Globus pallidus (tissue), 1 donor: ENCODE measurements around the gene CD44.
A peak's percentile ranks its signal among the peaks of the same experiment; 100 is the strongest.
"Not testable (repeated sequence)": the region's sequence is repeated elsewhere in the genome, so short reads cannot be mapped to it uniquely, and the experiment has no call there.

Experiments
- DNase-seq: peaks from one replicate; pipeline ENCODE4 v3.0.0-alpha.2; 2015; ENCODE audit warnings: low spot score

The CD44 gene

DNA sequence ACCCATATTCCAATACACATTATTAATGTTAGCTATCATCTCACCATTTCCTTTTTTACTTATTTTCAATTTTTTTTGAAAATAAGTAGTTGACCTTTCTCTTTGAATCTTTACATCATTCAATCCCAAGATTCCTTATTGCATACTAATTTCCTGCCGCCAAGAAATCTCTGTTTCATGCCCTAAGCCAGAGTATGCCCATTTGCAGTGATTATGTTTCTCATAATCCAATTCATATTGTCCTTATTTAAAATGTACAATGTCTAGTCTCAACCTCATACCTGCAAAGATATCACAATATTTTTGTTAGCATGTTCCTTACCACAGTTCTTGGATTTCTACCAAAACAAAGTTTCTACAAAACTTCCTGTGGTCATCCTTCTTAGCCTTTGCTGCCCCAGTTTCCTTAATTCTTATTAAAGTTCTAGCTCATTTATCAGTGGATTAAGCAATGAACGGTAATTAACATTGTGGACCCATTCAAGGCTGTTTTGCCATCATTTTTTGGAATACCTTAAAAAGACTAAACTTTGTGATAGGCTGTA, 75.3 kb downstream of the CD44 start:
- no peak for DNase-seq

DNA sequence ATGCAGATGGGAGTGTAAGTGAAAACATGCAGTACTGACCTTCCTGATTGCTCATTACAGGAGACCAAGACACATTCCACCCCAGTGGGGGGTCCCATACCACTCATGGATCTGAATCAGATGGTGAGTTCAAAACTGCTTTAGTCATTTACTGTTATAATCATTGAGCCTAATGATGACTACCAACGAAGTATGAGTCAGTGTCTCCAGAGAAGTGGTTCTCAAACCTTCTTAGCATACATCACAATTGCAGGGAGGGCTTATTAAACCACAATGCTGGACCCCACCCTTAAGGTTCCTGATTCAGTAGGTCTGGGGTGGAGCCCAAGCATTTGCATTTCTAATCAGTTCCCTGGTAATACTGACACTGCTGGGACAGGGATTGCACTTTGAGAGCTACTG, 75.8 kb downstream of the CD44 start:
- DNase-seq, result no peak

DNA sequence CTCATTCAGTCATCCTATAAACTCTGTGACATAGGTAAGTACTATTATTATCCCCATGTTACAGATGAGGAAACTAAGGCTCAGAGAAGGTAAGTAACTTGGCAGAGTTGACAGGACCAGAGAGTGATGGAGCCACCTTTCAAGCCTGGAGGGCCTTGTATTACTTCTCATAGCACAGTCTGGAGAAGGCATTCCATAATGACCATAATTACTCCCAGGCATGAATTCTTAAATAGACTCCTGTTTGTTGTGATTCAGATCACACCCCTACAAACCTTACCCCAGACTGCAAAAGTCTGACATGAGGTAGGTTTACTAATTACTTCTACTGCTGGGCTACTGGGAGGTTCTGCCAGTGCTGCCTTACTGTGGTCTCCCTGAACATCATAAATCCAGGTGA, 77.0 kb downstream of the CD44 start:
- no peak for DNase-seq

DNA sequence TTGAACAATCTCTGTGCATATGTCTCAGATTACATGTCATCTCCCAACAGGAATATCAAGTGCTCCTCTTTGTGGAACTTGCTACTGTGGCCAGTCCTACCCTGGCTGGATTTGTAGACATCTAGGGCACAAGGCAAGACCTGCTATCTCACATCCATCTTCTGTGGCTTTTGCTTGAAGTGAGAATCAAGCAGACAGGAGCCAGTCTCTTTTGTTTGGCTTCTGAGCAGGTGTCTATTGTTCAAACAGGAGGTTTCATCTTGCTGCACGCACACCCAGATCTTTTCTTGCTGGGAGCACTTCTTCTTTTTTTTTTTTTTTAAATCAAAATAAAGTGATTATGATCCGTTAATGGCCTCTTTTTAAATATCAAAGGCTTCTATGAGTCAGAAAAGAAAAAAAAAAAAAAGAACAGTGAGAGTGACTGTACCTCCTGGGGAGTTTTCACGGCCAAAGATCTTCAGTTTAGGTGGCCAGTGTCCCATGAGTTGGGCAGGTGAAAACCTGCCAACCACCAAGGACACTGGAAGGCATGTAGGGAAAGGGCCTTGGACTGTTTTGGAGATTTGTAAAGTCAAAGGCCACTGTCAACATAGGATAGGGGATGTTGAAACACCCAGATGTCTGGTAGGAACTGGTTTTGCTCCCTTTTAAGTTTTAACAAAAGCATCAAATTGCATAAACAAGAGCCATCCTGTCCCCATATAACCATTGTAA, 78.1 kb downstream of the CD44 start:
- no peak for DNase-seq

DNA sequence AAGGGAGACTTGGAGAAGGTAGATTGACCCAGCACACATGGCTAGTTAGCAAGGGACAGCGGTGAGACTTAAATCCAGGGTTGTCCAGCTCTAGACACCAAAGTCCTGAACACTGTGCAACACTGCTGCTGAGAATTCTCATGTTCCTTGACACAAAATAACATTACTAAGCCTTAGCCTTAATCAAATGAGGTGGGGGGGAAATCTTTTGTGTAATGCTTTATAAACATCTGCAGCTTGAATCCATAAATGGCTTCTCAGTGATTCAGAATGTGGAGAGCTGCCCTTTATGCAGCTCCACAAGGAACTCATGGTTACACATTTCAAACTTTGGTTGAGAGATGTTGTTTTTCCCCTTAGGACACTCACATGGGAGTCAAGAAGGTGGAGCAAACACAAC, 80.0 kb downstream of the CD44 start:
- DNase-seq, result no peak

DNA sequence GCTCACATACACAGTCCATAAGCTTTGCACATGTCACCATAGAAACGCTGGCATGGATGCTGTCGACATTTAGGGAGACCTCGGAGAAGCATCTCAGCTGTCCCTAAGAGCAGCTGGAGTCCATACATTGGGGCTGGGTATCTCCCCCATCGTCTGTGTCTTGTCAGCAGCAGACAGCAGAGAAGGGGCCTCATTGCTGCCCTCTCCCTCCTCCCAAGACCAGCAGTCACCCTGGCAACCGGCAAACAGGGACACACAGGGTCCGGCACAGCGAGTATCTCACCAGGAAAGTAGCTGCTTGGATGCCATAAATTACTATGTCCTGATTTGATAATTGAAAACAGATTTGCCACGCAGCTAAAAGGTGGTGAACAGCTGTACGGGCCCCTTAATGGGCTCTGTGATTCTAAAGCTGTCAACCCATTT, 84.4 kb downstream of the CD44 start:
- DNase-seq, result no peak

DNA sequence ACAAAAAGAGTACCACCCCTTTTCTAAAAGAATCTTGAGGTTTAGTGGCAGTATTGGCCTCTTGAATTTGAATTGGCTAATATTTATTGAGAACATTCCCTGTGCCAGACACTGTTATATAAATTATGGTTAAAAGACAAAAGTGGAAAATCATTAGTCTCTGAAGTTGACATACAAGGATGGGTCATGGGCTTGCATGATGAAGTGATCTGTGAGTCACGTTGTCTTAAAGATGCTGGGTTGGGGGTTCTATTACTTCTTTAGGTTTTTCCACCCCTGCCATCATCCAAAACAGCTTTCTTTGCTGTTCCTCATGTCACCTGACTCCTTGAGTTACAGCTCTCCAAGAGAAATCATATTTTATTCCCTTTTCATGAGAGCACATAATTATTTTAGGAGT, 85.0 kb downstream of the CD44 start:
- no peak for DNase-seq

DNA sequence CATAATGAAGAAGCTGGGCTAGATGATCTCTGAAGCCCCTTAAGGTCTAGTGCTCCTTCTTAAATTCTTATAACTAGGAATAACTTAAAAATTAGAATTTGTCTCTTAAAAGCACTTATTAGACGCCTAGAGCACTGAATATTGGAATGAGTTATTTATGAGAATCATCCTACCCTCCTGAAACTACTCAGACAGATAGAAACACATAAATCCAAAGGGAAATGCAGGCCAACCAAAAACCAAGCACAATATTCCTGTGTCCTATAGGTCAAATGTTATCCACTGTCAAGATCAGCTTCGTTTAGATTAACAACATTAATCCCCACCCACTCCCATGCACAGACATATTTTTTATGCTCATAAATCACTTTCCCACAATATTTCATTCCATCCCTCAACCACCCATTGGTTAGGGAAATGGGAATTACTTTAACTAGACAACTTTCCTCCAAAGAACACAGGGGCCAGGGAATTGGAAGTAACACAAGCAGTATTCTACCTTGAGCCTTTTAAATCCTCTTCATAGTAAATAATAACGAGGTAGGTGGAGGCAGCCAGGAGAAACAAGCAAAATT, 87.1 kb downstream of the CD44 start:
- DNase-seq, result no peak

DNA sequence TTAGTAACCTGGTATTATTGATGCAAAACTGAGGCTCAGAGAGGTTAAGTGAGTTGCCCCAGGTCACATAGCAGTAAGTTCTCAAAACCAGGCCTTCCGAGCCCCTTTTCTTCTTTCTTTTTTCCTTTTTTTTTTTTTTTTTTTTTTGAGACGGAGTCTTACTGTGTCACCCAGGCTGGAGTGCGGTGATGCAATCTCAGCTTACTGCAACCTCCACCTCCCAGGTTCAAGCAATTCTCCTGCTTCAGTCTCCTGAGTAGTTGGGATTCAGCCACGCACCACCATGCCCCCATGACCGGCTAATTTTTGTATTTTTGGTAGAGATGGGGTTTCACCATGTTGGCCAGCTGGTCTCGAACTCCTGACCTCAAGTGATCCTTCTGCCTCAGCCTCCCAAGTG, 87.8 kb downstream of the CD44 start:
- not testable (repeated sequence) for DNase-seq

DNA sequence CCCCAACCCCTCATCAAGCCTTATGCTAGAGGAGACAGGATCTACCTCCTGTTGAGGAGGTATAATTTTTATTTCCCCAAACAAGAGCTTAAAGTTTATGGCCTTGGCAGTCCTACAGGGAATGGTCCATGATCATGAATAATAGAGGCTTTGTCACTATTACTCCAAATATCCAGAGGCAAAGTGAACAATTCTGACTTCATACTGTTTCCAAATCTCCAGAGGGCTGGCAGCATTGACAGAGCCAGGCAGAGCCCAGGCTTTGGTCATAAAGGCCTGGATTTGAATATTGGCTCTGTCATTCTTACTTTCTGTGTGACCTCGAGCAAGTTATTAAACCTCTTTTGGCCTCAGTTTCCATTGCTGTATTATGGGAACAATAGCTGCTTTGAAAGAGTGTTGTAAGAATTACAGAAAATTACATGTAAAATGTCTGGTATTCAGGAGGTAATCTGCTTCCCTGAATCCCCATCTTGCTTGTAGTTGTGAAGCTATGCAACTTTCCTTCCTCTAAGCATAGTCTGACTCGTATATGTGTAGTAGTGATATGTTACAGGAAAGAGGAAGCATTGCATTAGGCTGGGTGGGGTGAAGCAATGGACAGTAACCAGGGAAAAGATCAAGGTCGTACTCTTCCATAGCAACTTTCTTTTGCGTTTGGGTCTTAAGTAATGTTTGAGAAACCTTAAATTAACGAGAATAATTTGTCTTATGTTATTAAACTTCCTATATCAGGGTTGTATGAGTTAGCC, 88.8 kb downstream of the CD44 start:
- peak; percentile 19 for DNase-seq

DNA sequence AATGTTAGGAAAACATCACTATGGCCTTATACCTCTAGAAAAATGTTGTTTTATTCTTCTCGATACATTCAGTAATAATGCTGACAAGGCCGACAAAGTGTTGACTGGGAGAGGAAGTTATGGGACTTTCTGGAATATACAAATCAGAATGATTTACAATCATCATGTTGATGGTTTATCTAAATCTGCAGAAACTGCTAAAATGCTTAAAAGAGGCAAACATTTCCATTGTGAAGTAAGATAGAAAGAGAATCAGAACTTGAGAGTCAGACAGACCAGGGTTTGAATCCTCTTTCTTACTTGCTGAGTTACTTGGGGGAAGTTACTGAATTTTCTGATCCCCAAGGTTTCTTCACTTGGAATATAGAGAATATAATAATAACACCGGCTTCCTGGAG, 89.4 kb downstream of the CD44 start:
- DNase-seq, result no peak

DNA sequence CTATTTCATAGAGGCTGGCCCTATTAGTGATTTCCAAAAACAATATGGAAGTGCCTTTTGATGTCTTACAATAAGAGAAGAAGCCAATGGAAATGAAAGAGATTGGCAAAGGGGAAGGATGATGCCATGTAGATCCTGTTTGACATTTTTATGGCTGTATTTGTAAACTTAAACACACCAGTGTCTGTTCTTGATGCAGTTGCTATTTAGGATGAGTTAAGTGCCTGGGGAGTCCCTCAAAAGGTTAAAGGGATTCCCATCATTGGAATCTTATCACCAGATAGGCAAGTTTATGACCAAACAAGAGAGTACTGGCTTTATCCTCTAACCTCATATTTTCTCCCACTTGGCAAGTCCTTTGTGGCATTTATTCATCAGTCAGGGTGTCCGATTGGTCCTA, 91.4 kb downstream of the CD44 start:
- no peak for DNase-seq

DNA sequence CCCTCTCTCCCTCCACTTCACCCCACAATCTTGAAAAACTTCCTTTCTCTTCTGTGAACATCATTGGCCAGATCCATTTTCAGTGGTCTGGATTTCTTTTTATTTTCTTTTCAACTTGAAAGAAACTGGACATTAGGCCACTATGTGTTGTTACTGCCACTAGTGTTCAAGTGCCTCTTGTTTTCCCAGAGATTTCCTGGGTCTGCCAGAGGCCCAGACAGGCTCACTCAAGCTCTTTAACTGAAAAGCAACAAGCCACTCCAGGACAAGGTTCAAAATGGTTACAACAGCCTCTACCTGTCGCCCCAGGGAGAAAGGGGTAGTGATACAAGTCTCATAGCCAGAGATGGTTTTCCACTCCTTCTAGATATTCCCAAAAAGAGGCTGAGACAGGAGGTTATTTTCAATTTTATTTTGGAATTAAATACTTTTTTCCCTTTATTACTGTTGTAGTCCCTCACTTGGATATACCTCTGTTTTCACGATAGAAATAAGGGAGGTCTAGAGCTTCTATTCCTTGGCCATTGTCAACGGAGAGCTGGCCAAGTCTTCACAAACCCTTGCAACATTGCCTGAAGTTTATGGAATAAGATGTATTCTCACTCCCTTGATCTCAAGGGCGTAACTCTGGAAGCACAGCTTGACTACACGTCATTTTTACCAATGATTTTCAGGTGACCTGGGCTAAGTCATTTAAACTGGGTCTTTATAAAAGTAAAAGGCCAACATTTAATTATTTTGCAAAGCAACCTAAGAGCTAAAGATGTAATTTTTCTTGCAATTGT, 92.3 kb downstream of the CD44 start:
- no peak for DNase-seq

DNA sequence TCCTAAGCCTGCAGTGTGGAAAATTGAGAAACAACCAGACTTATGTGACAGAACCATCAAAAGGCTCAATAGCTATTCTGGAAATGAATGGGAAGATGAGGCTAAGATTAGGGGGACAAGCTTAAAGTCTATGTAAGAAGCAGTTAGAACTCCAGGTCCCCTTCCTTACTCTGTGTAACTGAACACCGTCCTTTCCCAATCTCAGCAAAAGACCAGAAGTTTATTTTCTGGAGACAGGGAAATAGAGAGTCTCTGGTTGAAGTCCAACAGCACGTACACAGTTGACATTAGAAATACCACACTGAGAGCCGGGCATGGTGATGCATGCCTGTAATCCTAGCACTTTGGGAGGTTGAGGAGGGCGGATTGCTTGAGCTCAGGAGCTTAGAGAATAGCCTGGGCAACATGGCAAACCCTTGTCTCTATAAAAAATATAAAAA, 93.9 kb downstream of the CD44 start:
- DNase-seq, result no peak

DNA sequence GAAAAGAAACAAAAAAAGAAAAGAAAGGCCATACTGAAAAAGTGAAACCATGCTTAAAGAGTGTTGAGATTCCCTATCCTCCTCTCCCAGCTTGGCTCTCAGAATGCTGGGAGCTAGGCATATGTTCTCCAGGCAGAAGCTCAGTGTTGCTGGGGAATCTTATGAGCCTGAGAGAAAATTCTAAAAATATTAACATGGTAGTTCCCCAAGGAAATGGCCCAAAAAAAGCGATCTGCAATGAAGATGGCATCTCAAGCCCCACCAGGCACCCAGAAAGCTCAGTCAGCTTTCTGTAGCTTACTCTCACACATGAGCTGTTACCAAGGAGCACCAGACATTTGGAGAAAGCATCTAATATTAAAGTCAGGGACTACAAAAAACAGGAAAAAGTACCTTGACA, 94.5 kb downstream of the CD44 start:
- DNase-seq, result no peak

DNA sequence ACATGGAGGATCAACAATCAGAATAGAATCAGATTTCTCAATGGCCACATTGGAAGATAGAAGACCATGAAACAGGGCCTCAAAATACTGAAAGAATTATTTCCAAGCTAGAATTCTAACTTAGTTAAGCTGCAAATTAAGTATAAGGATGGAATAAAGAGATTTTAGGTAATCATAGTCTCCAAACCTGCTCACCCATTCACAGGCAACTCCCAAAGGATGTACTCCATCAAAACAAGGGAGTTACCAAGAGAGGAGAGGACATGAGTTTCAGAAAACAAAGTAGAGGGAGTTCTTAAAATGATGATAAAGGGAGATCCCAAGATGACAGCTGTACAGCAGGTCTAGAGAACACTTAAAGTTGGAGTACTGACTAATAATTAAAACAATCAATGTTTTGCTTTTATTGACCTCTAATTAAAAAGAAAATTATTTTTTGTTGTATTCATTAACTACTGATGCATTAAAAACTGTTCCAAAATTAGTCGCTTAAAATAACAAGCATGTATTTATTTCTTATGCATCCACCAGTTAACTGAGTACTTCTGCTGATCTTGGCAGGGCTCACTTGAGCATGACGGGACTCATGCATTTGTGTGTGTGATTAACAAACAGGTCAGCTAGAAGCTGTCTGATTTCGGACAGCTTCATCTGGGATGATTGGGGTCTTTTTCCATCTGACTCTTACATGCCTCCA, 95.6 kb downstream of the CD44 start:
- no peak for DNase-seq

DNA sequence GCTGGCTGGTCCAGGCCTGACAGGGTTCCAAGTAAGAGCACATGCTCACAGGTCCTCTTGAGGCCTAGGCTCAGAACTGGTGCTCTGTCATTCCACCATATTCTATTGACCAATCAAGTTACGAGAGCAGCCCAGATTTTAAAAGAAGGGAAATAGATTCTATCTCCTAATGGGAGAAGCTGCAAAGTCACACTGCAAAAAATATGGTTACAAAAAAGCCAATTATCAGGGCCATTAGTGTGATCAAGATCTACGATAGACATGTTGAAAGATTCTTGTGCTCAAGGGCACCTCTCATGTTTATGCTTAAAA, 96.1 kb downstream of the CD44 start:
- DNase-seq, result no peak

DNA sequence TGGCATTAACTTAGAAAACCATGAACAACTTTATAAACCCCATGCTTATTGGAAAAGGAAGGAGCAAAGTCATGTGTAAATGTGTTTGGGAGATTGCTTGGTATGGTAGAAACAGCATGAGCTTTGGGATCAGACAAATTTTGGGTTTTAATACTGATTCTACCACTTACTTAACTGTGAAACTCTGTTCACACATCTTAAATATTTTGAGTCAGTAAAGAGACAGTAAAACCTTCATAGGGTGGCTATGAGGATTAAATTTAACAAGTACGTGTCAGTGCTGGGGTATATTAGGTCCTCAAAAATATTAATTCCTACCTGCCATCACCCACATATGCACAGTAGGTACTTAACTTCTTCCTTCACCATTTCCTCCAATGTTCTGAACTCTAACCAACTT, 96.5 kb downstream of the CD44 start:
- DNase-seq, result no peak

DNA sequence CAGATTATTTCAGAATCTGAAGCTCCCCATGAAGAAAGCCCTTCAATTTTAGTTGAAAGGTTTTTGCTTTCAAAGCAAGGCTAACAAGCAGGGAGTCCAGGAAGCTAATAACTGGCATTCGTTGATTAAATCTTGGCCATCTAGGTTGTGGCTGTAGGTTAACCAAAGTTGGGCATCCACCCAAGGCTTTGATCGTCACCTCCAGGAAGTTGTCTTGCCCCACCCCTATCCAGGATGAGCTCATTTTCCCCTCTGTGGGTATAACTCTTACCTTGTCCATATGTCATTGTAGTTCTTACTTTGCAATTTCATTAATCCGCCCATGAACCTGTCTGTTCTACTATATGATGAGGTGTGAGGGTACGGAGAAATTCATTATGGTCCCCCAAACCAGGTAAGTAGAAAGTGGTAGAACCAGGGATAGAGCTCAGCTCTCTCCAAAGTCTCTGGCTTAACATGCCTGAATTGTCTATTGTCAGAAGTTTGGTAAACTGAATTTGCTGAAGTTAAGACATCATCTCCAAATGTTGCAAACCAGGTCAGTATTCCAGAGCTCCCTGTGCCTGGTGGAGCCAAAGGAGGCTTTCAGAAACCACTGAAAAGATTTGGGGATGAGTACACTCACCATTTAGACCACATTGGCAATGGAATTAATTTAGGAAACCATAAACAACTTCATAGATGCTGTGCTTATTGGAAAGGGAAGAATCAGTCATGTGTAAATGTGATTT, 97.1 kb downstream of the CD44 start:
- DNase-seq, result no peak

DNA sequence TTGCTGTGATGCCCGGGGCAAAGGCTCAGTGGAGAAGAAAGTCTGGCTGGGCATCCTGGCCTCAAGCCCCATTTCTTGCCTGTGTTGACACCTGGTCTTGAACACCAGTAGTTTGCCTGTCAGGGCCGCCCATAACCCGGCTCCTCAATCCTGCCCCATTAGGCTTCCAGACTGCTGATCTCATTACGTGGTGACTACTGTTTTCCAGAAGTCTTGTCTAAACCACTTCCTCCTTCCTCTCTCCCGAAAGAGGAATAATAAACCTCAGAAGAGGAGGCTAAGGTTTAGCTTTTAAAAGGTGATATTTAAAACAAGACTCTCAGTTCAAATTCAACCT, 97.7 kb downstream of the CD44 start:
- peak; percentile 27 for DNase-seq

DNA sequence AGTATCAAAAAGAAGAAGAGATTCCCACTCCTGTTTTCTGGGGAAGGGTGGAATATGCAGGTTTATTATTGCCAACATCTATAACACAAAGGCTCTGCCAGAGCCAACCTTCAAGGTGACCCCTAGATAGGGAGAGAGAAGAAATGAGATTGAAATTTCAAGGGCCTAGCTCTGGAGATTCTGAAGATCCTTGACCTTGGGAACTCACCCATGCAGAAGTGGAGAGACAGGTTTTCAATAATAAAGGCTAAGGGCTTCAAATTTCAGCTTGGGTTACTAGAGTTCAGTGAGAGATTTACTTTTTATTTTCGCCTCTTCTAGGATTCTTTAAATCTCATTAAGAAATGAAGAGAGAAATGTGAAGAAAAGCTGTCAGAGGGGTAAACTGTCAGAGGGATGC, 98.4 kb downstream of the CD44 start:
- no peak for DNase-seq
